A673 (cell line): ENCODE measurements around the gene SPAG8. TPM values are rescaled to one million over a fixed set of nuclear protein-coding genes. Genes with fewer than 3 reads are reported as not detected.

Experiments used
- BruUV-seq: library from RNA; stranded (reverse); fragments of 400-500 nt; replicated peaks from 2 replicates; lab custom pipeline; 2021; lab: Mats Ljungman, UMichigan
- CTCF ChIA-PET: fragments of 300-600 bp; sonication (Branson Sonifier 250); formaldehyde crosslinking; loops from one replicate; lab custom pipeline; 2022; ENCODE audit warnings: antibody characterized with exemption; lab: Charles Lee
- POLR2A ChIA-PET: fragments of 300-600 bp; sonication (Branson Sonifier 250); formaldehyde crosslinking; loops from one replicate; lab custom pipeline; 2022; ENCODE audit warnings: antibody characterized with exemption; ENCODE audit not compliant: low non-redundant PET; lab: Charles Lee
- DNase-seq: peaks from one replicate; pipeline ENCODE4 v3.0.0-alpha.2; 2015; ENCODE audit warnings: low spot score
- H3K27ac ChIP-seq: fragments of 200-600 bp; sonication (generic); 2 replicates; pipeline ENCODE4 v1.5.1; 2016; ENCODE audit warnings: mixed run types, low read depth, mild to moderate bottlenecking, mixed read lengths, antibody characterized with exemption, low read length; ENCODE audit not compliant: poor library complexity, severe bottlenecking
- H3K27me3 ChIP-seq: fragments of 200-600 bp; sonication (generic); replicated peaks from 2 replicates; pipeline ENCODE4 v1.6.1; 2017; ENCODE audit warnings: mixed run types, low read depth, mild to moderate bottlenecking, mixed read lengths, antibody characterized with exemption, low read length; ENCODE audit not compliant: insufficient read depth, poor library complexity
- H3K36me3 ChIP-seq: fragments of 200-600 bp; sonication (generic); 2 replicates; pipeline ENCODE4 v1.6.1; 2016; ENCODE audit warnings: mixed run types, mild to moderate bottlenecking, mixed read lengths, antibody characterized with exemption, low read length; ENCODE audit not compliant: insufficient read depth, poor library complexity, severe bottlenecking
- H3K4me1 ChIP-seq: fragments of 200-600 bp; sonication (generic); 2 replicates; pipeline ENCODE4 v1.6.1; 2017; ENCODE audit warnings: mixed run types, mild to moderate bottlenecking, mixed read lengths, antibody characterized with exemption, low read length; ENCODE audit not compliant: insufficient read depth, poor library complexity, severe bottlenecking
- H3K4me3 ChIP-seq: fragments of 200-600 bp; sonication (generic); 2 replicates; pipeline ENCODE4 v1.5.1; 2016; ENCODE audit warnings: low read depth, mixed run types, mild to moderate bottlenecking, mixed read lengths, low read length; ENCODE audit not compliant: poor library complexity, severe bottlenecking
- H3K9me3 ChIP-seq: fragments of 200-600 bp; sonication (generic); 2 replicates; pipeline ENCODE4 v1.6.1; 2016; ENCODE audit warnings: mixed run types, low read depth, mild to moderate bottlenecking, mixed read lengths, antibody characterized with exemption, low read length; ENCODE audit not compliant: poor library complexity, severe bottlenecking
- EZH2 ChIP-seq: fragments of 200-600 bp; sonication (generic); IDR thresholded peaks from 2 replicates; pipeline ENCODE4 v1.6.1; 2017; ENCODE audit warnings: borderline replicate concordance, low read depth, mild to moderate bottlenecking, mixed read lengths, antibody characterized with exemption, low read length; ENCODE audit not compliant: poor library complexity, severe bottlenecking
- intact Hi-C: fragments of 100-400 bp; cut with micrococcal nuclease; formaldehyde crosslinking; loops from one replicate; pipeline ENCODE4 v1.10.0; 2022; ENCODE audit not compliant: unreplicated experiment
- total RNA-seq: library from RNA; stranded (reverse); gene quantifications from 2 replicates; pipeline ENCODE4 v1.2.3, GENCODE V29; 2021
- TF ChIP-seq, protein P1 (sequence below): fragments of 300-800, 200-600 bp; sonication (generic); conservative IDR thresholded peaks from 2 replicates; pipeline ENCODE4 v1.5.1; 2017; ENCODE audit warnings: low read depth, mild to moderate bottlenecking, antibody characterized with exemption, low read length, moderate library complexity, mixed read lengths

SPAG8 gene
- total RNA-seq, 1 experiment from 2014 or later: 1.4 TPM

DNA sequence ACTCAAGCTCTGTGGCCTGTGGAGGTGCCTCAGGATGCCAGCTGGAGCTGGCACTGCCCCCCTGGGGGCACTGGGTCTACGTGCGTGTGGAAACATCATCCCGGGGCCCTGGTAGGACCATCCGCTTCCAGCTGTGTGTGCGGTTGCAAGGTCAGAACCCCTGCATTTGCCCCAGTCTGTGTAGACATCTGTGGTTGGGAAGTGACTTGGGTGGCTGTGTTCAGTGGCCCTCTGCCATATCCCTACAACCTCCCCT, 29.5 kb upstream of the SPAG8 start:
- CTCF ChIA-PET: no interaction called here
- Histone ChIP-seq H3K27me3 (no peaks in the 10 kb centered on the region), H3K4me1 (no peaks in the 10 kb centered on the region), H3K36me3 (no peaks in the 10 kb centered on the region), H3K27ac (no peak overlapping the region), H3K4me3 (no peak overlapping the region), H3K9me3 (no peaks in the 10 kb centered on the region)
- intact Hi-C loops: no loop called here
- TF ChIP-seq, protein P1, sequence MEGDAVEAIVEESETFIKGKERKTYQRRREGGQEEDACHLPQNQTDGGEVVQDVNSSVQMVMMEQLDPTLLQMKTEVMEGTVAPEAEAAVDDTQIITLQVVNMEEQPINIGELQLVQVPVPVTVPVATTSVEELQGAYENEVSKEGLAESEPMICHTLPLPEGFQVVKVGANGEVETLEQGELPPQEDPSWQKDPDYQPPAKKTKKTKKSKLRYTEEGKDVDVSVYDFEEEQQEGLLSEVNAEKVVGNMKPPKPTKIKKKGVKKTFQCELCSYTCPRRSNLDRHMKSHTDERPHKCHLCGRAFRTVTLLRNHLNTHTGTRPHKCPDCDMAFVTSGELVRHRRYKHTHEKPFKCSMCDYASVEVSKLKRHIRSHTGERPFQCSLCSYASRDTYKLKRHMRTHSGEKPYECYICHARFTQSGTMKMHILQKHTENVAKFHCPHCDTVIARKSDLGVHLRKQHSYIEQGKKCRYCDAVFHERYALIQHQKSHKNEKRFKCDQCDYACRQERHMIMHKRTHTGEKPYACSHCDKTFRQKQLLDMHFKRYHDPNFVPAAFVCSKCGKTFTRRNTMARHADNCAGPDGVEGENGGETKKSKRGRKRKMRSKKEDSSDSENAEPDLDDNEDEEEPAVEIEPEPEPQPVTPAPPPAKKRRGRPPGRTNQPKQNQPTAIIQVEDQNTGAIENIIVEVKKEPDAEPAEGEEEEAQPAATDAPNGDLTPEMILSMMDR: no peak
- no peak for TF ChIP-seq EZH2
- POLR2A ChIA-PET: no interaction called here
- no peak for DNase-seq
- BruUV-seq: no TSS peak

DNA sequence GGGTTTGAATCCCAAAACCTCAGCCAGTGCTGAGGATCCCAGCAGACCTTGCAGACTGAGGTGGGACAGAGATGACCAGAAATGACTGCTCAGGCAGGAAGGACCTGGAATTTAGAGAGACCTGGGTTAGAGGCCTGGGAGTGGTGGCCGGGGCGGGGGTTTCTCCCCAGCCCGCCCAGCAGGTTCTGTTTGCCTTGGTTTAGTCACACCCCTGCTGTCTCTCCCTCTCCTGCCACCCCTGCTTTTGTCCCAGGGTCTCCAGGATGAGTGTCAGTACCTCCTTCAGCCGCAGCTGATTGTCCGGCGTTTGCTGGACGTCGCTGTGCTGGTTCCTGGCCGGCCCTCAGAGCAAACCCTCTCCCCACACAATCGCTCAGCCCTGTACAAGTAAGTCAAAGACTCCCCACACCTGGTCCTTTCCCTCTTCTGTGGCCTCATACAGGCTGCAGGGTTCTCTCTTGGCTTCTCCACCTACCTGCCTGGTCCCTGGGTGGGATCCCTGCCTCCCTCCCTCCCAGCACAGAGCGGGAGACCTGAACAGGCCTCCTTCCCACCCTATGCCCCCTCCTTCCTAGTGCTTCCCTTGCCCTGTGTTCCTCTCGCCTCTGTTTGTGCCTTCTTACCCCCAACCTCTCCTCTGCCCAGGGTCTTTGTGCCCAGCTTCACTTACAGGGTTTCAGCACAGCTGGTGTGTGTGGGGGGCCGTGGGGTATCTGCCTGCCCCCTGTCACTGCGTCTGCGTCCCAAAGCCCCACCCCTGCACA, 29.0 kb upstream of the SPAG8 start:
- no TSS peak for BruUV-seq
- Histone ChIP-seq H3K4me3 (no peak overlapping the region), H3K27ac (no peak overlapping the region), H3K4me1 (no peaks in the 10 kb centered on the region), H3K27me3 (no peaks in the 10 kb centered on the region), H3K36me3 (no peaks in the 10 kb centered on the region), H3K9me3 (no peaks in the 10 kb centered on the region)
- intact Hi-C loops: no loop called here
- no peak for DNase-seq
- ChIA-PET POLR2A (no interaction called here), CTCF (no interaction called here)
- no peak for TF ChIP-seq EZH2
- TF ChIP-seq, protein P1: no peak

DNA sequence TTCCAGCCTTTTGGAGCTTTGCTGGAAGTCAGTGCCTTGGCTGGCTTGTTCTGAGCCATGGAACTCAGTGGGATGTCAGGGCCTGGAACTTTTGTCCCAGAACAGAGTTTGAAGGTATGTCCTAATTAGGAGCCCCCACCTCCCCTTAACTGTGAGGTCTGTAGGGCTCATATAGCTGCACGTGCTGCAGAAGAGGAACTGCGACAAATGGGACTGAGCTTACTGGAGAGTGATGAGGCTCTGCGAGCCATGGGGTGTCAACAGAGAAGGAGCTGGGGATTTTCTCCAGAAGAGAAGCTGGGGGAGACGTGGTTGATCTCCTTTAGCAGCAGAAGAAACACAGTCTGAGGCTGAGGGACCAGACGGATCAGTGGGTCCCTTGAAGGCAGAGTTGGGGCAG, 27.9 kb upstream of the SPAG8 start:
- Histone ChIP-seq H3K9me3 (no peaks in the 10 kb centered on the region), H3K4me3 (no peak overlapping the region), H3K27ac (no peak overlapping the region), H3K36me3 (no peaks in the 10 kb centered on the region), H3K27me3 (no peaks in the 10 kb centered on the region), H3K4me1 (no peaks in the 10 kb centered on the region)
- CTCF ChIA-PET: no interaction called here
- no peak for DNase-seq
- intact Hi-C loops: no loop called here
- BruUV-seq: no TSS peak
- TF ChIP-seq, protein P1: no peak
- TF ChIP-seq EZH2: no peak
- POLR2A ChIA-PET: no interaction called here
